T-helper 2 cell treated with Interferon-gamma antibody and Interleukin-4, amounts not matched to agents 100 ng/mL and 5 ng/mL, for 36 hours (primary cell): ENCODE results near the gene CLDN2. TPM values are rescaled to one million over a fixed set of nuclear protein-coding genes. Genes with fewer than 3 reads are reported as not detected.
"Not testable (repeated sequence)": the region's sequence is repeated elsewhere in the genome, so short reads cannot be mapped to it uniquely, and the experiment has no call there.

ENCODE experiments used
- intact Hi-C: fragments of 100-400 bp; cut with micrococcal nuclease; formaldehyde crosslinking; loops from one replicate; pipeline ENCODE4 v1.15.1; 2023
- total RNA-seq: library from RNA; stranded (reverse); gene quantifications from 2 replicates; pipeline ENCODE4 v1.2.3, GENCODE V29; 2022

Gene CLDN2
- total RNA-seq, 1 donor from 2014 or later, result not detected

GRCh38 chrX:106955004-106955772 is 35.0 kb downstream of the CLDN2 start:
- intact Hi-C loops, result no loop called here

GRCh38 chrX:106957856-106958255 is 37.7 kb downstream of the CLDN2 start:
- intact Hi-C loops, result no loop called here

- intact Hi-C loops, result no loop called here
These were observed 39.7 kb downstream of the CLDN2 start for GRCh38 chrX:106959901-106960300.

GRCh38 chrX:106963111-106963510 is 42.9 kb downstream of the CLDN2 start:
- intact Hi-C loops, result no loop called here

GRCh38 chrX:106964290-106964689 is 44.1 kb downstream of the CLDN2 start:
- intact Hi-C loops, result no loop called here

GRCh38 chrX:106966547-106966946 is 46.3 kb downstream of the CLDN2 start:
- intact Hi-C loops, result not testable (repeated sequence)

GRCh38 chrX:106972896-106973295 is 52.7 kb downstream of the CLDN2 start:
- intact Hi-C loops, result no loop called here

GRCh38 chrX:106973433-106974149 is 53.4 kb downstream of the CLDN2 start:
- intact Hi-C loops, result no loop called here

- intact Hi-C loops, result no loop called here
These were observed 56.2 kb downstream of the CLDN2 start for GRCh38 chrX:106976416-106976815.

Other genes starting within 250 kb of the CLDN2 start
- not detected in 2 replicates for gene RNF128, start 193.7 kb upstream of the CLDN2 start, total RNA-seq
- 0.32 and 0.36 TPM in 2 replicates for gene TBC1D8B, start 117.7 kb upstream of the CLDN2 start, total RNA-seq
- not detected in 2 replicates for gene RIPPLY1, start 17.1 kb upstream of the CLDN2 start, total RNA-seq
- gene MORC4, start 79.8 kb downstream of the CLDN2 start, total RNA-seq, result 6.0 and 7.4 TPM in 2 replicates
- 14.1 and 17.0 TPM in 2 replicates for gene RBM41, start 198.4 kb downstream of the CLDN2 start, total RNA-seq